Hepatocyte (in vitro differentiated cells): ENCODE measurements around the gene IFNA21. TPM values are rescaled to one million over a fixed set of nuclear protein-coding genes. Genes with fewer than 3 reads are reported as not detected.
A peak's percentile ranks its signal among the peaks of the same experiment; 100 is the strongest.

Source experiments
- DNase-seq: peaks from one replicate; pipeline ENCODE4 v3.0.0-alpha.2; 2016; ENCODE audit warnings: low spot score
- H2AFZ ChIP-seq: fragments of 200-600 bp; sonication (generic); 2 replicates; pipeline ENCODE4 v1.6.0; 2016; ENCODE audit warnings: antibody characterized with exemption, mild to moderate bottlenecking
- H3K27ac ChIP-seq: fragments of 200-600 bp; sonication (generic); 2 replicates; pipeline ENCODE4 v1.5.1; 2016; ENCODE audit warnings: mild to moderate bottlenecking
- H3K27me3 ChIP-seq: fragments of 200-600 bp; sonication (generic); 2 replicates; pipeline ENCODE4 v1.6.1; 2016
- H3K36me3 ChIP-seq: fragments of 200-600 bp; sonication (generic); replicated peaks from 2 replicates; pipeline ENCODE4 v1.5.1; 2016; ENCODE audit warnings: low read depth; ENCODE audit not compliant: insufficient read depth
- H3K4me1 ChIP-seq: fragments of 200-600 bp; sonication (generic); 2 replicates; pipeline ENCODE4 v1.5.1; 2016; ENCODE audit warnings: mild to moderate bottlenecking, moderate library complexity; ENCODE audit not compliant: insufficient read depth
- H3K4me2 ChIP-seq: fragments of 200-600 bp; sonication (generic); 2 replicates; pipeline ENCODE4 v1.6.0; 2016
- H3K4me3 ChIP-seq: fragments of 200-600 bp; sonication (generic); 2 replicates; pipeline ENCODE4 v1.5.1; 2016; ENCODE audit warnings: mild to moderate bottlenecking
- H3K79me2 ChIP-seq: fragments of 200-600 bp; sonication (generic); 2 replicates; pipeline ENCODE4 v1.6.0; 2017; ENCODE audit warnings: mild to moderate bottlenecking
- H3K9me2 ChIP-seq: fragments of 200-600 bp; sonication (generic); replicated peaks from 2 replicates; pipeline ENCODE4 v1.6.0; 2017; ENCODE audit warnings: mild to moderate bottlenecking; ENCODE audit not compliant: insufficient read depth
- H3K9me3 ChIP-seq: fragments of 200-600 bp; sonication (generic); 2 replicates; pipeline ENCODE4 v1.5.1; 2016; ENCODE audit warnings: low read depth, mild to moderate bottlenecking
- H4K20me1 ChIP-seq: fragments of 200-600 bp; sonication (generic); 2 replicates; pipeline ENCODE4 v1.6.0; 2016; ENCODE audit warnings: mild to moderate bottlenecking; ENCODE audit not compliant: insufficient read depth, poor library complexity, severe bottlenecking
- CTCF ChIP-seq: fragments of 200-600 bp; sonication (generic); IDR thresholded peaks from 2 replicates; pipeline ENCODE4 v1.5.1; 2016; ENCODE audit warnings: antibody characterized with exemption, mild to moderate bottlenecking; ENCODE audit not compliant: poor library complexity
- EZH2 ChIP-seq: fragments of 200-600 bp; sonication (generic); IDR thresholded peaks from 2 replicates; pipeline ENCODE4 v1.6.1; 2016; ENCODE audit warnings: antibody characterized with exemption, mild to moderate bottlenecking, borderline replicate concordance
- EZH2phosphoT487 ChIP-seq: fragments of 200-600 bp; sonication (generic); IDR thresholded peaks from one replicate; pipeline ENCODE4 v1.6.1; 2018; ENCODE audit warnings: antibody characterized with exemption, mild to moderate bottlenecking, low read depth, moderate library complexity; ENCODE audit not compliant: unreplicated experiment, severe bottlenecking
- WGBS: methylation state at CpG from one replicate; pipeline ENCODE4 v1.1.6; 2016; ENCODE audit warnings: low lambda C conversion rate; ENCODE audit errors: missing lambda C conversion rate; 5-methylcytosine and 5-hydroxymethylcytosine counted together
- polyA plus RNA-seq: library from polyadenylated mRNA; unstranded; fragments of >200 nt; fragmentation: Nextera tagmentation; extraction: Ambion mirVana; gene quantifications from 2 replicates; pipeline ENCODE4 v1.2.1, GENCODE V29; 2016
- total RNA-seq: library from RNA; depleted of rRNA; stranded (reverse); fragments of >200 nt; gene quantifications from 2 replicates; pipeline ENCODE4 v1.2.3, GENCODE V29; 2014

The IFNA21 gene
- total and polyA plus RNA-seq, 2 experiments from 2014 or later: not detected

- TF ChIP-seq EZH2: no peak
- no peak for TF ChIP-seq EZH2phosphoT487
- TF ChIP-seq CTCF: peak; percentile 14
- no peaks in the 10 kb centered on the region for H3K79me2 ChIP-seq
- H2AFZ ChIP-seq: peak overlapping the region; percentile 25
- no peaks in the 10 kb centered on the region for H3K9me3 ChIP-seq
- no peaks in the 10 kb centered on the region for H3K36me3 ChIP-seq
- H3K4me1 ChIP-seq: no peaks in the 10 kb centered on the region
- H3K27ac ChIP-seq: no peak overlapping the region
- H3K4me2 ChIP-seq: no peak overlapping the region
- no peaks in the 10 kb centered on the region for H4K20me1 ChIP-seq
- peak; percentile 13 for DNase-seq
- no peaks in the 10 kb centered on the region for H3K9me2 ChIP-seq
- no peak overlapping the region for H3K4me3 ChIP-seq
- 13% methylated on average over 3 of the region's 3 CpGs for WGBS
- H3K27me3 ChIP-seq: no peaks in the 10 kb centered on the region
Measured at GRCh38 chr9:21154018-21154608, 12.3 kb downstream of the IFNA21 start.

GRCh38 chr9:21153336-21154017 lies 13.0 kb downstream of the IFNA21 start:
- DNase-seq: no peak
- Histone ChIP-seq H3K79me2 (no peaks in the 10 kb centered on the region), H3K9me3 (no peaks in the 10 kb centered on the region), H3K27me3 (no peaks in the 10 kb centered on the region), H4K20me1 (no peaks in the 10 kb centered on the region), H3K36me3 (no peaks in the 10 kb centered on the region), H3K4me1 (no peaks in the 10 kb centered on the region), H3K4me2 (no peak overlapping the region), H3K4me3 (no peak overlapping the region), H3K27ac (no peak overlapping the region), H2AFZ (peak overlapping the region; percentile 25), H3K9me2 (no peaks in the 10 kb centered on the region)
- 54% methylated on average over 3 of the region's 3 CpGs for WGBS
- TF ChIP-seq EZH2phosphoT487: no peak
- no peak for TF ChIP-seq CTCF
- no peak for TF ChIP-seq EZH2

- no peak overlapping the region for H3K27ac ChIP-seq
- no peaks in the 10 kb centered on the region for H3K27me3 ChIP-seq
- TF ChIP-seq CTCF: no peak
- TF ChIP-seq EZH2phosphoT487: no peak
- no peak for TF ChIP-seq EZH2
- H3K4me2 ChIP-seq: no peak overlapping the region
- H3K4me3 ChIP-seq: no peak overlapping the region
- no peaks in the 10 kb centered on the region for H4K20me1 ChIP-seq
- no peaks in the 10 kb centered on the region for H3K4me1 ChIP-seq
- H3K79me2 ChIP-seq: no peaks in the 10 kb centered on the region
- no peak overlapping the region for H2AFZ ChIP-seq
- H3K36me3 ChIP-seq: no peaks in the 10 kb centered on the region
- no peak for DNase-seq
- no peaks in the 10 kb centered on the region for H3K9me3 ChIP-seq
- WGBS: 90% methylated on average over 1 of the region's 1 CpG
- no peaks in the 10 kb centered on the region for H3K9me2 ChIP-seq
Measured at GRCh38 chr9:21144603-21145002, 21.9 kb downstream of the IFNA21 start.
